SK-N-SH (cell line): Measurements from ENCODE around the gene SORD.

Experiments used
- GATA2 ChIP-seq: sonication (generic); formaldehyde crosslinking; IDR thresholded peaks from 2 replicates; pipeline ENCODE4 v1.5.0; 2020; ENCODE audit warnings: mild to moderate bottlenecking, missing genetic modification reagents
- POLR2AphosphoS5 ChIP-seq: IDR thresholded peaks from 2 replicates; pipeline ENCODE4 v1.6.1; 2012; ENCODE audit warnings: low read depth, low read length
- TAF1 ChIP-seq: IDR thresholded peaks from 2 replicates; pipeline ENCODE4 v1.6.1; 2012; ENCODE audit warnings: low read depth, mild to moderate bottlenecking, low read length, moderate library complexity, borderline replicate concordance
- TF ChIP-seq, protein P1 (sequence below): fragments of 200-600 bp; sonication (generic); IDR thresholded peaks from 2 replicates; pipeline ENCODE4 v1.6.1; 2017; ENCODE audit warnings: antibody characterized with exemption, mild to moderate bottlenecking, moderate library complexity

DNA sequence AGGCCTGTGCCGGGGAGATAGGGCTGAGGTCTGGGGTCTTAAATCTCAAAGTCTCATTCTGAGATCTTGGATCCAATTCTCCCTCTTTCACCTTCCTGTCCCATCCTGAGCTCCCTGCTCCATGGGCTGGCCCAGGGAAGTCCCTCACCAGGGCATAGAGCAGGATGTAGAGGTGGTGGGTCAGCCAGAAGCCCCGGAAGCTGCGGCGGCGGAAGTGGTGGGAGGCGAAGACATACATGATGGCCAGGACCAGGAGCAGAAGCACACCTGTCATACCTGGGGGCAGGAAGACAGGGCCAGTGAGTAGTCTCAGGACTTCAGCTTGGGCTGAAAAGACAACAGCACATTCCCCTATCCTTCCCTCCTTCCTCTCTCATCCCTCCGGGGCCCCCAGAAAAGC is 74.5 kb downstream of the SORD start:
- TF ChIP-seq POLR2AphosphoS5 (no peak), TAF1 (no peak), GATA2 (CRISPR knock-in tag) (no peak)
- TF ChIP-seq, protein P1, sequence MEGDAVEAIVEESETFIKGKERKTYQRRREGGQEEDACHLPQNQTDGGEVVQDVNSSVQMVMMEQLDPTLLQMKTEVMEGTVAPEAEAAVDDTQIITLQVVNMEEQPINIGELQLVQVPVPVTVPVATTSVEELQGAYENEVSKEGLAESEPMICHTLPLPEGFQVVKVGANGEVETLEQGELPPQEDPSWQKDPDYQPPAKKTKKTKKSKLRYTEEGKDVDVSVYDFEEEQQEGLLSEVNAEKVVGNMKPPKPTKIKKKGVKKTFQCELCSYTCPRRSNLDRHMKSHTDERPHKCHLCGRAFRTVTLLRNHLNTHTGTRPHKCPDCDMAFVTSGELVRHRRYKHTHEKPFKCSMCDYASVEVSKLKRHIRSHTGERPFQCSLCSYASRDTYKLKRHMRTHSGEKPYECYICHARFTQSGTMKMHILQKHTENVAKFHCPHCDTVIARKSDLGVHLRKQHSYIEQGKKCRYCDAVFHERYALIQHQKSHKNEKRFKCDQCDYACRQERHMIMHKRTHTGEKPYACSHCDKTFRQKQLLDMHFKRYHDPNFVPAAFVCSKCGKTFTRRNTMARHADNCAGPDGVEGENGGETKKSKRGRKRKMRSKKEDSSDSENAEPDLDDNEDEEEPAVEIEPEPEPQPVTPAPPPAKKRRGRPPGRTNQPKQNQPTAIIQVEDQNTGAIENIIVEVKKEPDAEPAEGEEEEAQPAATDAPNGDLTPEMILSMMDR: no peak
